Measurements from ENCODE around the gene HDC.

HDC gene

DNA sequence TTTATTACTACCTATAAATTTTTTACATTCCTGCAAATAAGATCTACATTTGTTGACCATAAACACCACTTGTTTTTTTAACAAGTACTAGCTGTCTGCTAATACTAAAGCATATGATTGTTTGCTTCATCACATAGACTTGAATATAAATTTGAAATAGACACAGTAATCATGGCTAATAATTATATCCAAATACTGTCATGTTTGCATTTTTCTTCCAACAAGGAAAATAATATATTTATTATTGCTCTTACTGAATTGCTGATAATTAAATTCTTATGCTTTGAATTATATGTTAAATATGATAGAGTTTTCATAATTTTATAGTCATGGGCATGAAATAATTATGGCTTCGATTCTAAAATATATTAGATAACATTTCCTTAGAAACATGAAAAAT is 40.5 kb downstream of the HDC start:
- no peak for DNase-seq (ENCODE audit: low read depth in 2 of 2)

GRCh38 chr15:50224606-50225005 is 40.9 kb downstream of the HDC start:
- no peak for DNase-seq (ENCODE audit: low read depth in 2 of 2)

DNA sequence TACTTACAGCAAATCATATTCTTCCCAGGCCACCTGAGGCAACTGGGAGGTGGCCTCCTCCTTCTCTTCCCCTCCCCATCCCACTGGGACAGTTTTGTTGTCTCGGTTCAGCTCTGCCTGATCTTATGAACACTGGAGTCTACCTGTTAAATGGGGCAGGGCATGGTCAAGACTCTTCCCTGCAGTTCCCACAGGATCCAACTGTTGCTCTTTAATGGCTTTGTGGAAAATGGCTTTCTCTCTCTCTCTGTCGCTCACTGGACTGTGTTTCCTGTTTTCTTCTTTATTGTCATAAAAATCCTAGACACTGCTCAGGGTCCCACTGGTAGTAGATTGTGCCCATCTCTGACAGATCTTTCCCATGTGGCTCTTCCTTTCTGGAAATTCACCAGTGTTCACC is 43.3 kb downstream of the HDC start:
- no peak for DNase-seq (ENCODE audit: low read depth in 2 of 2)

DNA sequence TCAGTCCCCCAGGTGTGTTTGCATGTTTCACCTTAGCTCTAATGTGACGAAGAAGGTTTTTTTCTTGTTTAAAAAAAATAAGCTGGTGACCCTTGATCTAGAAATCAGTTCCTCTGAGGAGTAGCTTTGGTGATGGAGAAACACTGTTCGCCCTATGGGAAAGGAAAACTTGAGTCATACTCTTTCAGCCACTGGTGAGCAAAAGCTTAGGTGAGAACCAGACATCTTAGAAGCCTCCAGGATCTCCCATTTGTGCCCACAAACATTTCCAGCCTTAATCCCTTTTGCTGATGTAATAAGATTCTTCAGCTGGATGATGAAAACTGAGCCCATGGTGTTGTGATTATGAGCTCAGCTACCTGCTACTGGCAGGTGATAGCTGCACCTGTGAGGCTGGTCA is 45.7 kb downstream of the HDC start:
- no peak for DNase-seq (ENCODE audit: low read depth in 2 of 2)

- no peak for DNase-seq (ENCODE audit: low read depth in 2 of 2)
Measured at GRCh38 chr15:50218691-50219090, 46.8 kb downstream of the HDC start.

- DNase-seq (ENCODE audit: low read depth in 2 of 2): no peak
Measured at GRCh38 chr15:50218291-50218690, 47.2 kb downstream of the HDC start.

GRCh38 chr15:50210462-50211157 is 54.9 kb downstream of the HDC start:
- DNase-seq (ENCODE audit: low read depth in 2 of 2): no peak

DNA sequence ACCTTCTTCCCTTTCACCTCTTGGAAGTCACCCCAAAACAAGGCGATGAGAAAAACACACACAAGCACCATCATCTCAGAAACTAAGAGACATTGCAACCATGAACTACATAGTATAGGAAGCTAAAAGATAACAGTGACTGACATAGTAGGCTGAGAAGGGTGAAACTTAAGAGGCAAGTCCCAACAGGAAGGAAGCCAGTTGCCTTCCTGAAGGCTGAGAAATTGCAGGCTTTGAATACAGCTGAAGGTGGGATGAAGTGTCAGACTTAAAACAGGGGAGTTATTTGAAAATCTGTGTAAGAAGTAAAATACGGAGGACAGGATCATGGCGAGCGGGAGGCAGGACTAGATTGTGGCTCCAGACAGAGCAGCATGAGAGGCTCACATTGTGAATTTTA is 55.7 kb downstream of the HDC start:
- DNase-seq (ENCODE audit: low read depth in 2 of 2): no peak

- no peak for DNase-seq (ENCODE audit: low read depth in 2 of 2)
Measured at GRCh38 chr15:50206020-50206419, 59.5 kb downstream of the HDC start.

DNA sequence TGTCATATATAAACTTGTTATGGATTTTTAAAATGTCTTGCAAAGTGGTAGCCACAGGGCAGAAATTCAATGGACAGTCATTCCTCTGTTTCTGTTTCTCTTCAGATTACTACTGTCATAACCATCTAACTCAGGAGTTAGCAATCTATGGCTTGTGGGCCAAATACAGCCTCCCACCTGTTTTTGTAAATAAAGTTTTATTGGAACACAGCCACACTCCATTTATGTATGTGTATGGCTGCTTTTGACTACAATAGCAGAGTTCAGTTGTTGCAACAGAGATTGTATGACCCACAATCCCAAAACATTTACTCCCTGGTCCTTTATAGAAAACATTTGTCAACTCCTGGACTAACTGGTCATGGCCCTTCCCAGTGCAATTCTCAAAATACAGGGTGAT is 63.5 kb downstream of the HDC start:
- no peak for DNase-seq (ENCODE audit: low read depth in 2 of 2)

DNA sequence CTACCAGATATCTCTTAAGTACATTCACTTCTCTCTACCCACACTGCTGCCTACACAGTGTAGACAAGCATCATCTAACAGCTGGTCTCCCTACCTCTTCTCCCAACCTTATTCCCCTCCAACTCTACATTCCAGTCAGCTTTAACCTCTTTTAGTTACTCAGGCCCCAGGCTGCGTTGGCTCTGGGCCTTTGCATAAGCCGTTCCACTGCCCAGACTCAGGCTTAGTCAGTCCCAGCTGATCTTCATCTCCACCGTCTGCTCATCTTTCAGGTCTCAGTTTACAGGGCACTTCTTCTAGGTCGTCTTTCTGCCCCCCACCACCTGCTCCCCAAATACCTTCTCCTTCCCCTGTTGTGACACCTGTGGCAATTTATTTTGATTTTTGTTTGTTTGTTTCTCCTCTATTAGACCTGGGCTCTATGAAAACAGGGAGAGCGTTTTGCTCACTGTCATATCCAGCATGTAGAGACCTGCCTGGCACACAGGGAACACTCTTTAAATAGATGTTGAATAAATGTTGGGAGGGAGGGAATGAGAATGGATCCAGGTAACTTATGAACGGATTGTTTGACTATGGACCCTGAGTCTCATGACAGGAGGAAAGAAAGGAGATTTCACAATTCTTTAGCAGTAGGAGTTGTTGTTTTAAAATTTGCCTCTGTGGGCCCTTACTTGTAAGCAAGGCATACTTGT is 72.5 kb downstream of the HDC start:
- no peak for DNase-seq (ENCODE audit: low read depth in 2 of 2)

DNA sequence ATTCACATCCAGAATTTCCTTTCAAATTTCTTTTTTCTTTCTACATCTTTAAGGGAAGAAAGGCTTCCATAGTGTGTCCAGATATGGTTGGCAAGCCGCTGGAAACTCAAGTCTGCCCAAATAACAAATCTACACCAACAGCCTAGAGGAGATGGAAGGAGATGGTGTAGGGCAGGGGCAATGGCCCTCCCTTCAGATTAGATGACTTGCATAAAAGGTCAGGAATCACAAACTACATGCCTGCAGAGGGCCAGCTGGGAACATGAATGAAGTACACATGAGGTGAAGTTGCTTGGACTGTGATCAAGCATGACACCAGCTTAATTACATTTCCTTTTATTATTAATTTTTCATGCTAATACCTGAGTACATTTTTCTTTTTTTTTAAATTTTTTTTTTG is 73.4 kb downstream of the HDC start:
- no peak for DNase-seq (ENCODE audit: low read depth in 2 of 2)
